HepG2 (cell line): ENCODE data around the gene N4BP2. TPM values are rescaled to one million over a fixed set of nuclear protein-coding genes. Genes with fewer than 3 reads are reported as not detected.

ENCODE experiments used
- FOSL2 ChIP-seq: sonication (generic); formaldehyde crosslinking; IDR thresholded peaks from 2 replicates; pipeline ENCODE4 v1.4.0; 2020; ENCODE audit warnings: missing genetic modification reagents
- FOXK2 ChIP-seq: fragments of 450-650 bp; IDR thresholded peaks from 2 replicates; pipeline ENCODE4 v1.6.1; 2016
- RARG ChIP-seq: sonication (generic); formaldehyde crosslinking; IDR thresholded peaks from 2 replicates; pipeline ENCODE4 v1.4.0; 2020; ENCODE audit warnings: low read depth, mild to moderate bottlenecking, missing genetic modification reagents
- SMYD3 ChIP-seq: sonication (generic); formaldehyde crosslinking; IDR thresholded peaks from 2 replicates; pipeline ENCODE4 v1.8.1; 2023; ENCODE audit warnings: mild to moderate bottlenecking, missing genetic modification reagents
- SOX6 ChIP-seq, 2 experiments: fragments of 450-650 bp in 1 of 2; sonication (generic) in 1 of 2; formaldehyde crosslinking in 1 of 2; IDR thresholded peaks; 2 replicates each; pipeline versions ENCODE4 v1.4.0 to v1.6.1; 2017 to 2020; ENCODE audit warnings: antibody characterized with exemption in 1 of 2, mild to moderate bottlenecking in 1 of 2, missing genetic modification reagents in 1 of 2
- TRAFD1 ChIP-seq: sonication (generic); formaldehyde crosslinking; IDR thresholded peaks from 2 replicates; pipeline ENCODE4 v1.5.1; 2020; ENCODE audit warnings: missing genetic modification reagents, mild to moderate bottlenecking, borderline replicate concordance
- ZC3H4 ChIP-seq: sonication (generic); formaldehyde crosslinking; IDR thresholded peaks from 2 replicates; pipeline ENCODE4 v1.4.0; 2020; ENCODE audit warnings: missing genetic modification reagents, borderline replicate concordance
- ZFAT ChIP-seq: sonication (generic); formaldehyde crosslinking; conservative IDR thresholded peaks from 2 replicates; pipeline ENCODE4 v1.8.1; 2023; ENCODE audit warnings: missing genetic modification reagents, inconsistent platforms
- ZNF207 ChIP-seq: fragments of 450-650 bp; IDR thresholded peaks from 2 replicates; pipeline ENCODE4 v1.6.1; 2016; ENCODE audit warnings: antibody characterized with exemption, borderline replicate concordance
- ZNF232 ChIP-seq: sonication (generic); formaldehyde crosslinking; IDR thresholded peaks from 2 replicates; pipeline ENCODE4 v1.4.0; 2020; ENCODE audit warnings: missing genetic modification reagents, borderline replicate concordance
- ZNF30 ChIP-seq: sonication (generic); formaldehyde crosslinking; IDR thresholded peaks from 2 replicates; pipeline ENCODE4 v1.5.0; 2020; ENCODE audit warnings: mild to moderate bottlenecking, missing genetic modification reagents
- ZNF407 ChIP-seq: sonication (generic); formaldehyde crosslinking; IDR thresholded peaks from one replicate; pipeline ENCODE4 v1.5.1; 2020; ENCODE audit warnings: mild to moderate bottlenecking, missing genetic modification reagents; ENCODE audit errors: not compliant biosample characterization
- ZNF512B ChIP-seq: sonication (generic); formaldehyde crosslinking; IDR thresholded peaks from 2 replicates; pipeline ENCODE4 v1.5.1; 2020; ENCODE audit warnings: missing genetic modification reagents, mild to moderate bottlenecking, borderline replicate concordance
- polyA plus RNA-seq, 8 experiments: library from polyadenylated mRNA; depleted of rRNA in 3 of 8; stranded (reverse) in 7 of 8; unstranded in 1 of 8; fragments of >200 nt; fragmentation: Illumina TruSeq in 4 of 8; extraction: Trizol in 4 of 8; gene quantifications; 2 replicates each; pipeline versions ENCODE4 v1.2.1 to v1.2.3, GENCODE V29; 2011 to 2016; ENCODE audit warnings: low read depth in 4 of 8, missing spikeins in 1 of 8, mixed read lengths in 1 of 8; ENCODE audit not compliant: insufficient read depth in 1 of 8
- total RNA-seq, 5 experiments: library from RNA; depleted of rRNA; stranded (reverse); fragments of >200 nt; fragmentation: Illumina TruSeq; extraction: Trizol; gene quantifications; 2 replicates each; pipeline ENCODE4 v1.2.3, GENCODE V29; 2016; ENCODE audit warnings: low read depth in 1 of 5

The N4BP2 gene
- total and polyA plus RNA-seq, 2 of the 13 experiments (the other 11 are each of a cell fraction or from before 2014, with no cell fraction given) = 5.6 to 12.9 TPM

- TF ChIP-seq ZNF30 = no peak
- TF ChIP-seq SOX6 (IDR thresholded peaks at IDR 0.05) = no peak
- TF ChIP-seq SOX6 (CRISPR knock-in tag; IDR thresholded peaks at IDR 0.05) = no peak
- TF ChIP-seq ZNF512B (CRISPR knock-in tag) = no peak
- no peak for TF ChIP-seq ZFAT (CRISPR knock-in tag)
- TF ChIP-seq ZC3H4 = no peak; the same call in 1 of the 2 replicates
- TF ChIP-seq ZNF207 = no peak
- TF ChIP-seq TRAFD1 (CRISPR knock-in tag) = no peak
- TF ChIP-seq FOSL2 (CRISPR knock-in tag) = no peak
- TF ChIP-seq FOXK2 = no peak
- TF ChIP-seq ZNF232 = no peak; the same call in 1 of the 2 replicates
- TF ChIP-seq ZNF407 (CRISPR knock-in tag) = no peak
- TF ChIP-seq RARG (CRISPR knock-in tag) = no peak
- no peak for TF ChIP-seq SMYD3 (CRISPR knock-in tag)
Observed at GRCh38 chr4:40055863-40056715, 561 bp upstream of the N4BP2 start (continued).
